ENCODE measurements around the gene SLC9A9.

DNA sequence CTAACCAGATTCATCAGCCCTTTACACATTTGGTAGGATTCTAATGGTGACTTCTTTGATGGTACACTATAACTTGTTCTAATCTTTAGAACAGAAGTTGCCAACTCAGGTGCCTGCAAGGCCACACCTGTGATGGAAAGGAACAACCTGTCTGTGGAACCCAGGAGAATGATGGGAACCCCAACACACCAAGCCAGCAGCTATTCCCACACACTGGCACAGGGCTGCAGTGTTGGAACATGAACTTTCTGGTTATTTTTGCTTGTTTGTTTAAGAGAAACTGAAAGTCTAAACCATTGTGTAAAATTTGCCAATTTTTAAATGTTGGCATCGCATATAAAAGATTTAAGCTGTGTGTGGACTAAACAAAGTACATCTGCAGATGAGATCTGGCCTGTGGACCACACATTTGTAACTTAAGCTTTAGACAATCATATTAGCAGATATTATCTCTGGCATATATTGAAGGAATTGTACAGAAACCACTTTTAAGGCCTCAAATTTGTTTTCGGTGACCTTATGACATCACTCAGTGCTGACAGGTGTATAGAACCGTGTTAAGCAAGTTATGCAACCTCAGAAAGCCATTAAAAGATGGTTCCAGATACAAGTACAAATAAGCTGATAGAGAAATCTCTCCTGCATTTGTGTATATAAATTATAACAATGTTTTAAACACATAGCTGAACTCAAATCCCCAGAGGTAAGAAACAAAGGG, 242.9 kb downstream of the SLC9A9 start:
- TF ChIP-seq RARB (CRISPR knock-in tag; IDR thresholded peaks at IDR 0.05) = no peak
- TF ChIP-seq BACH2 (CRISPR knock-in tag; IDR thresholded peaks at IDR 0.05; ENCODE audit: borderline replicate concordance) = no peak
- TF ChIP-seq TCF4 (CRISPR knock-in tag; IDR thresholded peaks at IDR 0.05; ENCODE audit: borderline replicate concordance) = no peak
- TF ChIP-seq TOX (CRISPR knock-in tag; IDR thresholded peaks at IDR 0.05; ENCODE audit: borderline replicate concordance) = no peak
- no peak for TF ChIP-seq ARNTL (CRISPR knock-in tag; IDR thresholded peaks at IDR 0.05; ENCODE audit: borderline replicate concordance, low read depth)
- TF ChIP-seq, protein P1, sequence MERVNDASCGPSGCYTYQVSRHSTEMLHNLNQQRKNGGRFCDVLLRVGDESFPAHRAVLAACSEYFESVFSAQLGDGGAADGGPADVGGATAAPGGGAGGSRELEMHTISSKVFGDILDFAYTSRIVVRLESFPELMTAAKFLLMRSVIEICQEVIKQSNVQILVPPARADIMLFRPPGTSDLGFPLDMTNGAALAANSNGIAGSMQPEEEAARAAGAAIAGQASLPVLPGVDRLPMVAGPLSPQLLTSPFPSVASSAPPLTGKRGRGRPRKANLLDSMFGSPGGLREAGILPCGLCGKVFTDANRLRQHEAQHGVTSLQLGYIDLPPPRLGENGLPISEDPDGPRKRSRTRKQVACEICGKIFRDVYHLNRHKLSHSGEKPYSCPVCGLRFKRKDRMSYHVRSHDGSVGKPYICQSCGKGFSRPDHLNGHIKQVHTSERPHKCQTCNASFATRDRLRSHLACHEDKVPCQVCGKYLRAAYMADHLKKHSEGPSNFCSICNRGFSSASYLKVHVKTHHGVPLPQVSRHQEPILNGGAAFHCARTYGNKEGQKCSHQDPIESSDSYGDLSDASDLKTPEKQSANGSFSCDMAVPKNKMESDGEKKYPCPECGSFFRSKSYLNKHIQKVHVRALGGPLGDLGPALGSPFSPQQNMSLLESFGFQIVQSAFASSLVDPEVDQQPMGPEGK (CRISPR knock-in tag; IDR thresholded peaks at IDR 0.05; ENCODE audit: borderline replicate concordance) = no peak
- TF ChIP-seq ZFP3 (CRISPR knock-in tag; IDR thresholded peaks at IDR 0.05) = no peak
- TF ChIP-seq OSR1 (CRISPR knock-in tag; IDR thresholded peaks at IDR 0.05) = no peak
- TF ChIP-seq ISL1 (CRISPR knock-in tag; IDR thresholded peaks at IDR 0.05) = no peak
- no peak for TF ChIP-seq ZNF565 (CRISPR knock-in tag; conservative IDR thresholded peaks at IDR 0.05; ENCODE audit: low read depth)
- TF ChIP-seq ZNF70 (CRISPR knock-in tag; IDR thresholded peaks at IDR 0.05) = no peak
- TF ChIP-seq, protein P2, sequence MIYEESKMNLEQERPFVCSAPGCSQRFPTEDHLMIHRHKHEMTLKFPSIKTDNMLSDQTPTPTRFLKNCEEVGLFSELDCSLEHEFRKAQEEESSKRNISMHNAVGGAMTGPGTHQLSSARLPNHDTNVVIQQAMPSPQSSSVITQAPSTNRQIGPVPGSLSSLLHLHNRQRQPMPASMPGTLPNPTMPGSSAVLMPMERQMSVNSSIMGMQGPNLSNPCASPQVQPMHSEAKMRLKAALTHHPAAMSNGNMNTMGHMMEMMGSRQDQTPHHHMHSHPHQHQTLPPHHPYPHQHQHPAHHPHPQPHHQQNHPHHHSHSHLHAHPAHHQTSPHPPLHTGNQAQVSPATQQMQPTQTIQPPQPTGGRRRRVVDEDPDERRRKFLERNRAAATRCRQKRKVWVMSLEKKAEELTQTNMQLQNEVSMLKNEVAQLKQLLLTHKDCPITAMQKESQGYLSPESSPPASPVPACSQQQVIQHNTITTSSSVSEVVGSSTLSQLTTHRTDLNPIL (CRISPR knock-in tag; IDR thresholded peaks at IDR 0.05; ENCODE audit: low read depth) = no peak
- TF ChIP-seq ZFP30 (CRISPR knock-in tag; IDR thresholded peaks at IDR 0.05) = no peak
- TF ChIP-seq GLIS3 (CRISPR knock-in tag; IDR thresholded peaks at IDR 0.05) = no peak
